ENCODE measurements around the gene CACNA2D4.

Gene CACNA2D4

GRCh38 chr12:1799051-1799881 is 119.2 kb downstream of the CACNA2D4 start:
- no peak for DNase-seq

GRCh38 chr12:1798641-1799020 is 119.8 kb downstream of the CACNA2D4 start:
- no peak for DNase-seq

GRCh38 chr12:1797991-1798640 is 120.3 kb downstream of the CACNA2D4 start:
- no peak for DNase-seq

GRCh38 chr12:1797011-1797901 is 121.2 kb downstream of the CACNA2D4 start:
- DNase-seq = no peak

GRCh38 chr12:1796515-1797010 is 121.9 kb downstream of the CACNA2D4 start:
- no peak for DNase-seq

- peak; percentile 91 for DNase-seq
These were observed 122.5 kb downstream of the CACNA2D4 start for GRCh38 chr12:1795785-1796514.

GRCh38 chr12:1795221-1795784 is 123.1 kb downstream of the CACNA2D4 start:
- DNase-seq = peak; percentile 56

- no peak for DNase-seq
These were observed 123.9 kb downstream of the CACNA2D4 start for GRCh38 chr12:1794440-1795090.

GRCh38 chr12:1793426-1794210 is 124.8 kb downstream of the CACNA2D4 start:
- DNase-seq = no peak

- DNase-seq = no peak
These were observed 126.0 kb downstream of the CACNA2D4 start for GRCh38 chr12:1792406-1792805.

GRCh38 chr12:1791104-1791841 is 127.2 kb downstream of the CACNA2D4 start:
- peak; percentile 87 for DNase-seq

- no peak for DNase-seq
These were observed 128.0 kb downstream of the CACNA2D4 start for GRCh38 chr12:1790444-1790843.

GRCh38 chr12:1787714-1788113 is 130.7 kb downstream of the CACNA2D4 start:
- no peak for DNase-seq

GRCh38 chr12:1782215-1782614 is 136.2 kb downstream of the CACNA2D4 start:
- DNase-seq = no peak

GRCh38 chr12:1781772-1782171 is 136.7 kb downstream of the CACNA2D4 start:
- no peak for DNase-seq

- no peak for DNase-seq
These were observed 138.7 kb downstream of the CACNA2D4 start for GRCh38 chr12:1779783-1780182.

GRCh38 chr12:1778911-1779310 is 139.5 kb downstream of the CACNA2D4 start:
- DNase-seq = no peak

- DNase-seq = no peak
These were observed 140.7 kb downstream of the CACNA2D4 start for GRCh38 chr12:1777798-1778197.

GRCh38 chr12:1776170-1776921 is 142.1 kb downstream of the CACNA2D4 start:
- DNase-seq = peak; percentile 77

All from NCI-H82 (cell line).